H1 (cell line): ENCODE results near the gene HSF5. TPM values are rescaled to one million over a fixed set of nuclear protein-coding genes. Genes with fewer than 3 reads are reported as not detected.
A peak's percentile ranks its signal among the peaks of the same experiment; 100 is the strongest.

Experiments used
- CTCF ChIA-PET: fragments of 300-600 bp; sonication (Branson Sonifier 250); formaldehyde crosslinking; loops from one replicate; lab custom pipeline; 2021; ENCODE audit not compliant: partially characterized antibody; lab: Charles Lee
- POLR2A ChIA-PET: fragments of 300-600 bp; sonication (Branson Sonifier 250); formaldehyde crosslinking; loops from one replicate; lab custom pipeline; 2021; ENCODE audit warnings: inconsistent platforms; ENCODE audit not compliant: partially characterized antibody; lab: Charles Lee
- DNase-seq, 2 experiments: peaks; one replicate each; pipeline versions ENCODE4 v3.0.0 to v3.0.0-alpha.2; 2010 to 2022; ENCODE audit warnings: low spot score in 2 of 2, low read depth in 1 of 2, mixed read lengths in 1 of 2
- FAIRE-seq: peaks from 2 replicates; lab custom pipeline; 2011; peaks lifted over from hg19 to GRCh38; lab: Jason Lieb, UNC
- H2AFZ ChIP-seq: 2 replicates; pipeline ENCODE4 v1.8.1; 2012; ENCODE audit warnings: low read length, inconsistent platforms
- H2AK5ac ChIP-seq: 2 replicates; pipeline ENCODE4 v1.6.1; 2013; ENCODE audit warnings: low read depth, low read length
- H2BK120ac ChIP-seq: replicated peaks from 2 replicates; pipeline ENCODE3; 2013; ENCODE audit warnings: low read depth, low read length, inconsistent platforms
- H2BK12ac ChIP-seq: 2 replicates; pipeline ENCODE4 v1.6.1; 2013; ENCODE audit warnings: low read depth, low read length
- H2BK15ac ChIP-seq: 2 replicates; pipeline ENCODE4 v1.6.1; 2013; ENCODE audit warnings: low read length
- H2BK20ac ChIP-seq: 2 replicates; pipeline ENCODE4 v1.6.1; 2013; ENCODE audit warnings: low read length
- H2BK5ac ChIP-seq: 2 replicates; pipeline ENCODE4 v1.6.1; 2013; ENCODE audit warnings: low read depth, low read length
- H3K14ac ChIP-seq: 2 replicates; pipeline ENCODE4 v1.6.1; 2013; ENCODE audit warnings: inconsistent platforms; ENCODE audit not compliant: insufficient read length
- H3K18ac ChIP-seq: 2 replicates; pipeline ENCODE4 v1.6.1; 2013; ENCODE audit warnings: low read length; ENCODE audit errors: extremely low read depth
- H3K23ac ChIP-seq: 2 replicates; pipeline ENCODE4 v1.6.1; 2013; ENCODE audit warnings: inconsistent platforms; ENCODE audit not compliant: insufficient read length
- H3K23me2 ChIP-seq: 2 replicates; pipeline ENCODE4 v1.6.1; 2013; ENCODE audit warnings: low read depth, low read length
- H3K27ac ChIP-seq: 2 replicates; pipeline ENCODE4 v1.6.1; 2011; ENCODE audit warnings: low read depth, low read length, inconsistent platforms
- H3K27me3 ChIP-seq, 4 experiments: replicated peaks in 1 of 4; 1 replicate in 1 of 4; 2 replicates in 3 of 4; pipeline versions ENCODE4 v1.6.1 to v1.8.1; 2011 to 2013; ENCODE audit warnings: low read length in 3 of 4, mild to moderate bottlenecking in 3 of 4, inconsistent platforms in 2 of 4, mixed read lengths in 2 of 4, moderate library complexity in 1 of 4; ENCODE audit not compliant: control insufficient read depth in 3 of 4, insufficient read depth in 3 of 4; ENCODE audit errors: extremely low read depth in 1 of 4
- H3K36me3 ChIP-seq, 4 experiments: 2 replicates each; pipeline versions ENCODE4 v1.6.1 to v1.8.1; 2011 to 2013; ENCODE audit warnings: mild to moderate bottlenecking in 4 of 4, low read length in 3 of 4, moderate library complexity in 2 of 4, control low read depth in 1 of 4, inconsistent platforms in 1 of 4; ENCODE audit not compliant: insufficient read depth in 4 of 4, control insufficient read depth in 2 of 4
- H3K4ac ChIP-seq: replicated peaks from 2 replicates; pipeline ENCODE3; 2013; ENCODE audit warnings: low read length, low read depth, mixed read lengths, inconsistent platforms; ENCODE audit not compliant: insufficient read length
- H3K4me1 ChIP-seq, 4 experiments: replicated peaks in 1 of 4; 1 replicate in 1 of 4; 2 replicates in 3 of 4; pipeline versions ENCODE4 v1.6.1 to v1.8.1; 2011 to 2013; ENCODE audit warnings: low read length in 3 of 4, inconsistent platforms in 2 of 4, mixed read lengths in 1 of 4; ENCODE audit not compliant: insufficient read depth in 4 of 4, control insufficient read depth in 3 of 4
- H3K4me2 ChIP-seq, 2 experiments: 2 replicates each; pipeline versions ENCODE4 v1.6.1 to v1.8.1; 2011 to 2013; ENCODE audit warnings: low read depth in 2 of 2, low read length in 2 of 2, control low read depth in 1 of 2, inconsistent platforms in 1 of 2, mild to moderate bottlenecking in 1 of 2; ENCODE audit not compliant: insufficient read depth in 1 of 2
- H3K4me3 ChIP-seq, 4 experiments: fragments of 200-600, 300-600 bp in 1 of 4; sonication (generic), shearing (Covaris generic), sonication (Bioruptor Twin) in 1 of 4; 2 replicates each; pipeline versions ENCODE4 v1.5.1 to v1.8.1; 2011 to 2016; ENCODE audit warnings: low read length in 4 of 4, low read depth in 3 of 4, control low read depth in 2 of 4, inconsistent platforms in 2 of 4, mild to moderate bottlenecking in 2 of 4, mixed read lengths in 1 of 4, moderate library complexity in 1 of 4; ENCODE audit not compliant: insufficient read depth in 2 of 4; ENCODE audit errors: extremely low read depth in 1 of 4
- H3K56ac ChIP-seq: replicated peaks from 2 replicates; pipeline ENCODE3; 2013; ENCODE audit warnings: low read depth, mild to moderate bottlenecking, mixed read lengths, low read length, inconsistent platforms; ENCODE audit not compliant: insufficient read length
- H3K79me1 ChIP-seq: 2 replicates; pipeline ENCODE4 v1.6.1; 2013; ENCODE audit warnings: low read depth, low read length, control low read depth
- H3K79me2 ChIP-seq, 2 experiments: 2 replicates each; pipeline versions ENCODE4 v1.6.1 to v1.8.1; 2012 to 2013; ENCODE audit warnings: low read length in 2 of 2, mild to moderate bottlenecking in 2 of 2, inconsistent platforms in 1 of 2; ENCODE audit not compliant: insufficient read depth in 2 of 2, control insufficient read depth in 1 of 2
- H3K9ac ChIP-seq, 4 experiments: replicated peaks in 1 of 4; 1 replicate in 1 of 4; 2 replicates in 3 of 4; pipeline versions ENCODE4 v1.6.1 to v1.8.1; 2011 to 2013; ENCODE audit warnings: low read depth in 3 of 4, low read length in 3 of 4, control low read depth in 2 of 4, mild to moderate bottlenecking in 2 of 4, moderate library complexity in 2 of 4, inconsistent platforms in 1 of 4; ENCODE audit errors: extremely low read depth in 1 of 4
- H3K9me3 ChIP-seq, 2 experiments: 2 replicates each; pipeline versions ENCODE4 v1.6.1 to v1.8.1; 2012 to 2013; ENCODE audit warnings: mild to moderate bottlenecking in 2 of 2, moderate library complexity in 2 of 2, control low read depth in 1 of 2, inconsistent platforms in 1 of 2, low read depth in 1 of 2, low read length in 1 of 2, mixed read lengths in 1 of 2; ENCODE audit not compliant: insufficient read depth in 2 of 2
- H4K20me1 ChIP-seq, 2 experiments: replicated peaks in 1 of 2; 2 replicates each; pipeline versions ENCODE3 to v1.8.1; 2011 to 2013; ENCODE audit warnings: inconsistent platforms in 2 of 2, low read length in 2 of 2, mild to moderate bottlenecking in 1 of 2; ENCODE audit not compliant: insufficient read depth in 2 of 2, control insufficient read depth in 1 of 2
- H4K5ac ChIP-seq: 2 replicates; pipeline ENCODE4 v1.6.1; 2013; ENCODE audit warnings: low read length, low read depth, mixed read lengths, inconsistent platforms; ENCODE audit not compliant: insufficient read length
- H4K8ac ChIP-seq: 2 replicates; pipeline ENCODE4 v1.8.0; 2013; ENCODE audit warnings: mild to moderate bottlenecking, moderate library complexity, low read length, inconsistent platforms; ENCODE audit not compliant: insufficient read depth; ENCODE audit errors: extremely low read depth
- H4K91ac ChIP-seq: replicated peaks from 2 replicates; pipeline ENCODE3; 2013; ENCODE audit warnings: low read length, mixed read lengths, inconsistent platforms; ENCODE audit not compliant: insufficient read length
- CTCF ChIP-seq, 3 experiments: IDR thresholded peaks; 1 replicate in 2 of 3; 2 replicates in 1 of 3; pipeline versions ENCODE4 v1.5.1 to v1.6.1; 2011; ENCODE audit warnings: low read length in 3 of 3, mild to moderate bottlenecking in 3 of 3, inconsistent platforms in 2 of 3, low read depth in 1 of 3, moderate library complexity in 1 of 3; ENCODE audit not compliant: insufficient read depth in 1 of 3; ENCODE audit errors: control extremely low read depth in 1 of 3
- WGBS, 2 experiments: shearing (Covaris generic) in 1 of 2; methylation state at CpG; one replicate each; pipeline versions ENCODE4 v1.1.6 to v1.1.7; 2013 to 2015; ENCODE audit warnings: low lambda C conversion rate in 2 of 2, mixed read lengths in 2 of 2, inconsistent platforms in 1 of 2, low coverage in 1 of 2, missing lambda C conversion rate in 1 of 2; ENCODE audit not compliant: insufficient replicate concordance in 2 of 2, insufficient coverage in 1 of 2, insufficient read length in 1 of 2; ENCODE audit errors: extremely low coverage in 1 of 2, missing lambda C conversion rate in 1 of 2; 5-methylcytosine and 5-hydroxymethylcytosine counted together
- polyA plus RNA-seq, 7 experiments: library from polyadenylated mRNA; depleted of rRNA in 3 of 7; stranded (reverse) in 5 of 7; unstranded in 2 of 7; fragments of >200 nt in 5 of 7; fragments of 200-250 nt in 2 of 7; gene quantifications; 1 replicate in 5 of 7; 2 replicates in 1 of 7; 4 replicates in 1 of 7; pipeline versions ENCODE4 v1.2.1 to v1.2.3, GENCODE V29; 2011 to 2013; ENCODE audit warnings: missing spikeins in 2 of 7, mixed read lengths in 2 of 7
- total RNA-seq: library from RNA; stranded (reverse); fragmentation: NEBNext Ultra II Directional; extraction: Animal tissue kit (Norgen Biotek cat#: 25700); gene quantifications from 2 replicates; pipeline ENCODE4 v1.2.1, GENCODE V29; 2021

HSF5 gene
- total and polyA plus RNA-seq, 2 of the 8 experiments (the other 6 are each of a cell fraction or from before 2014, with no cell fraction given), result not detected

GRCh38 chr17:58527949-58528348 lies 39.7 kb upstream of the HSF5 start:
- Histone ChIP-seq H3K4ac (no peak overlapping the region), H3K56ac (no peak overlapping the region), H4K5ac (no peak overlapping the region), H2BK12ac (no peak overlapping the region), H3K9ac (no peak overlapping the region), H2BK15ac (no peak overlapping the region), H2BK5ac (0 out of 2 replicates have a peak overlapping the region, but pooled peaks have one; percentile 9), H3K9me3 (no peaks in the 10 kb centered on the region), H3K23me2 (peaks cover 12% of the 10 kb centered on the region), H4K91ac (no peak overlapping the region), H3K4me2 (no peak overlapping the region), H3K23ac (no peak overlapping the region), H3K18ac (no peak overlapping the region), H2BK120ac (no peak overlapping the region), H2AK5ac (no peak overlapping the region), H3K79me2 (no peaks in the 10 kb centered on the region), H3K36me3 (no peaks in the 10 kb centered on the region), H3K27ac (no peak overlapping the region), H3K27me3 (peaks cover 0 to 5% (median 0%) of the 10 kb centered on the region in 4 experiments; a peak in 3 of 7 replicates), H2BK20ac (no peak overlapping the region), H3K79me1 (no peaks in the 10 kb centered on the region), H3K14ac (no peak overlapping the region), H3K4me1 (peaks cover 7 to 18% (median 9%) of the 10 kb centered on the region in 4 experiments), H4K20me1 (no peaks in the 10 kb centered on the region), H3K4me3 (no peak overlapping the region), H2AFZ (no peak overlapping the region), H4K8ac (no peak overlapping the region)
- 58% methylated on average over 3 of the region's 3 CpGs; no CpG with 5 or more reads in 1 of the 2 experiments for WGBS, 2 experiments
- TF ChIP-seq CTCF (IDR thresholded peaks at IDR 0.05; ENCODE audit: control extremely low read depth in 1 of 3, insufficient read depth in 1 of 3, low read depth in 1 of 3, low read length in 3 of 3), result no peak
- POLR2A ChIA-PET, result interaction anchor here (0.6 to 5.1 kb wide), 6 partner anchors 9 to 104 kb away, joined by 3 to 28 read pairs (median 6); partner anchors contain the start of gene MTMR4
- CTCF ChIA-PET, result interaction anchor here (0.7 to 16.5 kb wide), 9 partner anchors 7 to 477 kb away, joined by 3 to 163 read pairs (median 3); a partner anchor contains a TSS
- FAIRE-seq (no peak), DNase-seq (no peak)
